A549 (cell line): Measurements from ENCODE around the gene MAD1L1. TPM values are rescaled to one million over a fixed set of nuclear protein-coding genes. Genes with fewer than 3 reads are reported as not detected.

Experiments used
- ATAC-seq, 2 experiments: fragments of 200-7000 bp in 1 of 2; fragments of >200 bp in 1 of 2; cut with Nextera tagmentation in 1 of 2; cut with Tn5 transposase in 1 of 2; 3 replicates each; pipeline versions ENCODE4 v1.8.0 to v1.9.1; 2018 to 2020; ENCODE audit warnings: mild to moderate bottlenecking in 1 of 2, moderate library complexity in 1 of 2
- CTCF ChIA-PET: fragments of 300-600 bp; sonication (Branson Sonifier 250); formaldehyde crosslinking; extraction: SDS; loops from one replicate; lab custom pipeline; 2021; ENCODE audit warnings: antibody characterized with exemption, inconsistent platforms; lab: Yijun Ruan, JAX
- POLR2A ChIA-PET: fragments of 350-600 bp; formaldehyde crosslinking; extraction: SDS; loops from one replicate; lab custom pipeline; 2021; ENCODE audit warnings: antibody characterized with exemption, inconsistent platforms; lab: Yijun Ruan, JAX
- DNase-seq, 2 experiments: peaks; one replicate each; pipeline versions ENCODE4 v3.0.0 to v3.0.0-alpha.2; 2011 to 2016; ENCODE audit warnings: low read depth in 1 of 2, low spot score in 1 of 2
- FAIRE-seq: peaks from 2 replicates; lab custom pipeline; 2011; peaks lifted over from hg19 to GRCh38; lab: Jason Lieb, UNC
- H3K27ac ChIP-seq, 2 experiments: fragments of >200 bp; sonication (Bioruptor Twin); formaldehyde crosslinking; 3 replicates each; pipeline ENCODE4 v1.5.1; 2016 to 2017
- H3K4me1 ChIP-seq: fragments of >200 bp; sonication (Bioruptor Twin); formaldehyde crosslinking; 3 replicates; pipeline ENCODE4 v1.6.1; 2016
- H3K4me2 ChIP-seq: fragments of >200 bp; sonication (Bioruptor Twin); formaldehyde crosslinking; 3 replicates; pipeline ENCODE4 v1.6.1; 2016
- H3K4me3 ChIP-seq: fragments of >200 bp; sonication (Bioruptor Twin); formaldehyde crosslinking; 3 replicates; pipeline ENCODE4 v1.5.1; 2016
- H3K9me3 ChIP-seq: fragments of >200 bp; sonication (Bioruptor Twin); formaldehyde crosslinking; 3 replicates; pipeline ENCODE4 v1.6.1; 2016
- BCL3 ChIP-seq: fragments of >200 bp; sonication (Bioruptor Twin); formaldehyde crosslinking; IDR thresholded peaks from 3 replicates; pipeline ENCODE4 v1.6.1; 2016
- BHLHE40 ChIP-seq: IDR thresholded peaks from 2 replicates; pipeline ENCODE4 v1.6.1; 2012; ENCODE audit warnings: low read depth, low read length, inconsistent platforms
- CHD4 ChIP-seq: fragments of 200-600 bp; sonication (generic); IDR thresholded peaks from 2 replicates; pipeline ENCODE4 v1.6.1; 2016; ENCODE audit warnings: antibody characterized with exemption, mild to moderate bottlenecking, borderline replicate concordance
- EHMT2 ChIP-seq: fragments of 200-600 bp; sonication (generic); IDR thresholded peaks from 2 replicates; pipeline ENCODE4 v1.6.1; 2016; ENCODE audit warnings: antibody characterized with exemption, low read depth, mild to moderate bottlenecking, moderate library complexity
- FOSB ChIP-seq: fragments of 250-450 bp; sonication (Bioruptor Pico); IDR thresholded peaks from 2 replicates; pipeline ENCODE4 v1.5.0; 2020; ENCODE audit warnings: mild to moderate bottlenecking, moderate library complexity
- FOSL2 ChIP-seq, 2 experiments: fragments of 450-650 bp in 1 of 2; fragments of >200 bp in 1 of 2; sonication (Bioruptor Twin) in 1 of 2; formaldehyde crosslinking; IDR thresholded peaks; 2 replicates each; pipeline versions ENCODE4 v1.5.0 to v1.6.1; 2016 to 2020; ENCODE audit warnings: mild to moderate bottlenecking in 1 of 2, moderate library complexity in 1 of 2
- GATA3 ChIP-seq: IDR thresholded peaks from 2 replicates; pipeline ENCODE4 v1.6.1; 2012; ENCODE audit warnings: borderline replicate concordance
- HMGXB4 ChIP-seq: fragments of 250-450 bp; sonication (Bioruptor Pico); IDR thresholded peaks from 2 replicates; pipeline ENCODE4 v1.5.0; 2021; ENCODE audit warnings: mild to moderate bottlenecking, moderate library complexity, borderline replicate concordance
- KDM1A ChIP-seq: fragments of 200-600 bp; sonication (generic); IDR thresholded peaks from 2 replicates; pipeline ENCODE4 v1.6.1; 2016; ENCODE audit warnings: low read depth, mild to moderate bottlenecking
- MAZ ChIP-seq: fragments of 150-350 bp; IDR thresholded peaks from 2 replicates; pipeline ENCODE4 v1.6.1; 2014; ENCODE audit warnings: antibody characterized with exemption, low read depth, low read length, borderline replicate concordance
- NFE2L2 ChIP-seq: fragments of 150-350 bp; conservative IDR thresholded peaks from 2 replicates; pipeline ENCODE4 v1.6.1; 2014; ENCODE audit warnings: low read length
- PBX3 ChIP-seq: IDR thresholded peaks from 2 replicates; pipeline ENCODE4 v1.6.1; 2012
- RARB ChIP-seq: fragments of 250-450 bp; sonication (Bioruptor Pico); IDR thresholded peaks from 2 replicates; pipeline ENCODE4 v1.8.0; 2021; ENCODE audit warnings: mild to moderate bottlenecking, moderate library complexity
- RCOR1 ChIP-seq: fragments of 150-350 bp; IDR thresholded peaks from 2 replicates; pipeline ENCODE4 v1.6.1; 2014; ENCODE audit warnings: antibody characterized with exemption, low read length, low read depth
- RFX5 ChIP-seq: fragments of 450-650 bp; IDR thresholded peaks from 2 replicates; pipeline ENCODE4 v1.7.1; 2014; ENCODE audit warnings: antibody characterized with exemption, mild to moderate bottlenecking, moderate library complexity
- SMC3 ChIP-seq: fragments of >200 bp; sonication (Bioruptor Twin); formaldehyde crosslinking; IDR thresholded peaks from 3 replicates; pipeline ENCODE4 v1.6.1; 2018; ENCODE audit warnings: inconsistent platforms
- TP53 ChIP-seq: fragments of 250-450 bp; sonication (Bioruptor Pico); IDR thresholded peaks from 2 replicates; pipeline ENCODE4 v1.5.0; 2021; ENCODE audit warnings: mild to moderate bottlenecking, moderate library complexity
- ZFP36 ChIP-seq: fragments of 450-650 bp; IDR thresholded peaks from 2 replicates; pipeline ENCODE4 v1.6.1; 2014; ENCODE audit warnings: borderline replicate concordance; ENCODE audit not compliant: partially characterized antibody
- ZSCAN20 ChIP-seq: fragments of 250-450 bp; sonication (Bioruptor Pico); IDR thresholded peaks from 2 replicates; pipeline ENCODE4 v1.8.0; 2022; ENCODE audit warnings: mild to moderate bottlenecking, moderate library complexity
- WGBS: methylation state at CpG from one replicate; pipeline ENCODE4 v1.1.6; 2017; ENCODE audit errors: missing lambda C conversion rate; 5-methylcytosine and 5-hydroxymethylcytosine counted together
- polyA plus RNA-seq, 4 experiments: library from polyadenylated mRNA; depleted of rRNA in 3 of 4; stranded (reverse); fragments of >200 nt; fragmentation: RNase III in 1 of 4; extraction: RNeasy Plus Mini Kit Qiagen cat#74134 plus additional on column Dnase treatment in 1 of 4; gene quantifications; 2 replicates in 3 of 4; 3 replicates in 1 of 4; pipeline ENCODE4 v1.2.3, GENCODE V29; 2011 to 2017
- TF ChIP-seq, protein P1 (sequence below): IDR thresholded peaks from 2 replicates; pipeline ENCODE4 v1.6.1; 2012; ENCODE audit warnings: low read depth, borderline replicate concordance

The MAD1L1 gene
- polyA plus RNA-seq, 2 of the 4 experiments (the other 2 are of a cell fraction): 13.6 to 16.6 TPM

GRCh38 chr7:2069472-2069860 is 163.3 kb downstream of the MAD1L1 start:
- WGBS: 95% methylated on average over 16 of the region's 17 CpGs
- TF ChIP-seq MAZ (no peak), GATA3 (no peak), CHD4 (no peak), TP53 (CRISPR knock-in tag) (no peak)
- TF ChIP-seq, protein P1, sequence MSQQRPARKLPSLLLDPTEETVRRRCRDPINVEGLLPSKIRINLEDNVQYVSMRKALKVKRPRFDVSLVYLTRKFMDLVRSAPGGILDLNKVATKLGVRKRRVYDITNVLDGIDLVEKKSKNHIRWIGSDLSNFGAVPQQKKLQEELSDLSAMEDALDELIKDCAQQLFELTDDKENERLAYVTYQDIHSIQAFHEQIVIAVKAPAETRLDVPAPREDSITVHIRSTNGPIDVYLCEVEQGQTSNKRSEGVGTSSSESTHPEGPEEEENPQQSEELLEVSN: no peak
- Histone ChIP-seq H3K4me2 (no peak overlapping the region), H3K9me3 (no peaks in the 10 kb centered on the region), H3K4me3 (no peak overlapping the region), H3K4me1 (no peaks in the 10 kb centered on the region), H3K27ac (no peak overlapping the region)
- FAIRE-seq: no peak
- no peak for ATAC-seq
- CTCF ChIA-PET: interaction anchor here (1.7 kb wide), 1 partner anchor 125 kb away, joined by 4 read pairs; no protein-coding TSS in a partner anchor
- no peak for DNase-seq
- POLR2A ChIA-PET: no interaction called here

- FAIRE-seq: no peak
- 90% methylated on average over 16 of the region's 23 CpGs for WGBS
- ATAC-seq: peak in 1 of 2 experiments; percentile 52; a peak in 3 of 6 replicates
- POLR2A ChIA-PET: no interaction called here
- Histone ChIP-seq H3K4me2 (no peak overlapping the region), H3K4me3 (no peak overlapping the region), H3K4me1 (no peaks in the 10 kb centered on the region), H3K27ac (no peak overlapping the region), H3K9me3 (no peaks in the 10 kb centered on the region)
- DNase-seq: no peak
- CTCF ChIA-PET: interaction anchor here (1.4 to 1.7 kb wide), 2 partner anchors 35 to 126 kb away, joined by 4 read pairs; no protein-coding TSS in a partner anchor
- TF ChIP-seq NFE2L2 (no peak), EHMT2 (no peak), FOSB (CRISPR knock-in tag) (no peak), ZSCAN20 (CRISPR knock-in tag) (no peak)
Measured at GRCh38 chr7:2068693-2069471, 163.9 kb downstream of the MAD1L1 start.

- TF ChIP-seq PBX3 (no peak), HMGXB4 (CRISPR knock-in tag) (no peak), FOSL2 (IDR thresholded peaks at IDR 0.05) (no peak), FOSL2 (CRISPR knock-in tag; IDR thresholded peaks at IDR 0.05) (no peak)
- TF ChIP-seq, all 56 proteins: peak for 0
- ATAC-seq (no peak), FAIRE-seq (no peak), DNase-seq (no peak)
- 93% methylated on average over 24 of the region's 28 CpGs for WGBS
- H3K27ac ChIP-seq: no peak overlapping the region
- ChIA-PET CTCF (no interaction called here), POLR2A (no interaction called here)
- H3K4me2 ChIP-seq: no peak overlapping the region
- no peak overlapping the region for H3K4me3 ChIP-seq
- H3K4me1 ChIP-seq: peaks cover 6% of the 10 kb centered on the region; the same call in 1 of the 3 replicates
- H3K9me3 ChIP-seq: no peaks in the 10 kb centered on the region
Measured at GRCh38 chr7:2066251-2066919, 166.4 kb downstream of the MAD1L1 start.

- WGBS: 93% methylated on average over 13 of the region's 13 CpGs
- DNase-seq (no peak), FAIRE-seq (no peak), ATAC-seq (no peak)
- Histone ChIP-seq H3K4me3 (no peak overlapping the region), H3K4me2 (no peak overlapping the region), H3K9me3 (no peaks in the 10 kb centered on the region; the same call in 2 of the 3 replicates), H3K27ac (no peak overlapping the region), H3K4me1 (peaks cover 6% of the 10 kb centered on the region; the same call in 1 of the 3 replicates)
- ChIA-PET CTCF (no interaction called here), POLR2A (no interaction called here)
- TF ChIP-seq BCL3 (no peak), RCOR1 (no peak), ZFP36 (no peak), SMC3 (no peak), RFX5 (no peak), NFE2L2 (no peak), KDM1A (no peak), RARB (no peak), MAZ (no peak), BHLHE40 (no peak)
Measured at GRCh38 chr7:2065528-2065927, 167.2 kb downstream of the MAD1L1 start.
